Subcutaneous preadipocyte (primary cell): Measurements from ENCODE around the gene STK33. TPM values are rescaled to one million over a fixed set of nuclear protein-coding genes. Genes with fewer than 3 reads are reported as not detected.

Experiments used
- small RNA-seq: library from RNA; depleted of rRNA; stranded (forward); fragments of <200 nt; gene quantifications from one replicate; pipeline ENCODE3, GENCODE V24; 2012
- total RNA-seq: library from RNA; depleted of rRNA; stranded (reverse); fragments of >200 nt; gene quantifications from 2 replicates; pipeline ENCODE4 v1.2.3, GENCODE V29; 2012

Gene STK33
- under 0.01 and 0.20 TPM in 2 replicates for total RNA-seq

GRCh38 chr11:8593935-8594909 lies at the start of gene STK33:
Gene STK33, minus strand, starts transcription at chr11:8594228. Its CDS starts 119,323 bp downstream, at chr11:8474905.

Small RNAs within 50 kb of the gene (small RNA-seq; reads per million reads assigned to genes)
- not detected for gene RF00601

Other genes with a start within 250 kb of the STK33 start
- 3.7 and 6.6 TPM in 2 replicates for gene TRIM66, start 88.4 kb upstream of the STK33 start, total RNA-seq
- gene RPL27A, start 88.6 kb upstream of the STK33 start, total RNA-seq: 578 and 1,099 TPM in 2 replicates